KMS-11 (cell line): ENCODE data around the gene ABCC2.

Experiments
- H2AFZ ChIP-seq: fragments of 200-600 bp; sonication (generic); 2 replicates; pipeline ENCODE4 v1.6.1; 2016; ENCODE audit warnings: antibody characterized with exemption, mixed run types, low read depth
- H3K27ac ChIP-seq: fragments of 200-600 bp; sonication (generic); 2 replicates; pipeline ENCODE4 v1.6.1; 2016; ENCODE audit warnings: mild to moderate bottlenecking, mixed run types
- H3K27me3 ChIP-seq: fragments of 200-600 bp; sonication (generic); 2 replicates; pipeline ENCODE4 v1.6.1; 2017; ENCODE audit warnings: mild to moderate bottlenecking, low read depth, mixed run types, moderate library complexity; ENCODE audit not compliant: insufficient read depth
- H3K36me3 ChIP-seq: fragments of 200-600 bp; sonication (generic); 2 replicates; pipeline ENCODE4 v1.6.1; 2017; ENCODE audit warnings: mild to moderate bottlenecking, mixed run types; ENCODE audit not compliant: insufficient read depth
- H3K4me1 ChIP-seq: fragments of 200-600 bp; sonication (generic); 2 replicates; pipeline ENCODE4 v1.6.1; 2016; ENCODE audit warnings: mild to moderate bottlenecking, low read depth, mixed run types; ENCODE audit not compliant: poor library complexity, severe bottlenecking
- H3K4me2 ChIP-seq: fragments of 200-600 bp; sonication (generic); 2 replicates; pipeline ENCODE4 v1.7.0; 2016; ENCODE audit warnings: mild to moderate bottlenecking, mixed run types
- H3K4me3 ChIP-seq: fragments of 200-600 bp; sonication (generic); IDR thresholded peaks from 2 replicates; pipeline ENCODE4 v1.6.1; 2017; ENCODE audit warnings: low read depth, low read length, mixed read lengths; ENCODE audit not compliant: insufficient read depth
- H3K79me2 ChIP-seq: fragments of 200-600 bp; sonication (generic); 2 replicates; pipeline ENCODE4 v1.6.1; 2016; ENCODE audit warnings: low read depth, mixed run types; ENCODE audit not compliant: insufficient read depth
- H3K9ac ChIP-seq: fragments of 200-600 bp; sonication (generic); 2 replicates; pipeline ENCODE4 v1.6.1; 2016; ENCODE audit warnings: mild to moderate bottlenecking, mixed run types
- H4K20me1 ChIP-seq: fragments of 200-600 bp; sonication (generic); 2 replicates; pipeline ENCODE4 v1.6.1; 2016; ENCODE audit warnings: mild to moderate bottlenecking, mixed run types; ENCODE audit not compliant: insufficient read depth
- CTCF ChIP-seq: fragments of 200-600 bp; sonication (generic); conservative IDR thresholded peaks from 2 replicates; pipeline ENCODE4 v1.6.1; 2017; ENCODE audit warnings: low read depth, mild to moderate bottlenecking, antibody characterized with exemption, low read length, moderate library complexity, mixed read lengths

Gene ABCC2

GRCh38 chr10:99758211-99758891, 24.1 kb upstream of the ABCC2 start:
- Histone ChIP-seq H3K4me1 (no peaks in the 10 kb centered on the region), H4K20me1 (no peaks in the 10 kb centered on the region), H3K4me2 (no peak overlapping the region), H2AFZ (no peak overlapping the region), H3K36me3 (no peaks in the 10 kb centered on the region), H3K79me2 (no peaks in the 10 kb centered on the region), H3K4me3 (no peak overlapping the region), H3K27me3 (no peaks in the 10 kb centered on the region), H3K9ac (no peak overlapping the region), H3K27ac (no peak overlapping the region)
- TF ChIP-seq CTCF, result no peak

- Histone ChIP-seq H3K4me2 (no peak overlapping the region), H3K4me3 (no peak overlapping the region), H2AFZ (no peak overlapping the region), H3K79me2 (no peaks in the 10 kb centered on the region), H3K9ac (no peak overlapping the region), H4K20me1 (no peaks in the 10 kb centered on the region), H3K27me3 (no peaks in the 10 kb centered on the region), H3K4me1 (no peaks in the 10 kb centered on the region), H3K27ac (no peak overlapping the region), H3K36me3 (no peaks in the 10 kb centered on the region)
- no peak for TF ChIP-seq CTCF
These were observed 22.1 kb upstream of the ABCC2 start for GRCh38 chr10:99760321-99760720.

- H3K4me1 ChIP-seq, result no peaks in the 10 kb centered on the region
- no peak overlapping the region for H3K4me2 ChIP-seq
- no peaks in the 10 kb centered on the region for H3K36me3 ChIP-seq
- TF ChIP-seq CTCF, result no peak
- H3K9ac ChIP-seq, result no peak overlapping the region
- no peak overlapping the region for H2AFZ ChIP-seq
- H3K27ac ChIP-seq, result no peak overlapping the region
- no peaks in the 10 kb centered on the region for H4K20me1 ChIP-seq
- H3K4me3 ChIP-seq, result no peak overlapping the region
- no peaks in the 10 kb centered on the region for H3K79me2 ChIP-seq
- no peaks in the 10 kb centered on the region for H3K27me3 ChIP-seq
These were observed 21.1 kb upstream of the ABCC2 start for GRCh38 chr10:99761365-99761764.

- no peak overlapping the region for H3K4me2 ChIP-seq
- no peaks in the 10 kb centered on the region for H3K79me2 ChIP-seq
- no peak overlapping the region for H3K9ac ChIP-seq
- no peaks in the 10 kb centered on the region for H3K4me1 ChIP-seq
- H2AFZ ChIP-seq, result no peak overlapping the region
- H3K27me3 ChIP-seq, result no peaks in the 10 kb centered on the region
- H3K36me3 ChIP-seq, result no peaks in the 10 kb centered on the region
- no peak for TF ChIP-seq CTCF
- no peaks in the 10 kb centered on the region for H4K20me1 ChIP-seq
- H3K4me3 ChIP-seq, result no peak overlapping the region
- no peak overlapping the region for H3K27ac ChIP-seq
These were observed 16.7 kb upstream of the ABCC2 start for GRCh38 chr10:99765672-99766301.
